HG02678 (cell line): ENCODE measurements around the gene INPP5A.
A peak's percentile ranks its signal among the peaks of the same experiment; 100 is the strongest.

ENCODE experiments used
- ATAC-seq: cut with Tn5 transposase; IDR thresholded peaks from one replicate; pipeline ENCODE4 v1.9.1; 2021; ENCODE audit warnings: mild to moderate bottlenecking, moderate library complexity; ENCODE audit not compliant: unreplicated experiment

The INPP5A gene

GRCh38 chr10:132534391-132535064 lies 3.1 kb upstream of the INPP5A start:
- no peak for ATAC-seq

DNA sequence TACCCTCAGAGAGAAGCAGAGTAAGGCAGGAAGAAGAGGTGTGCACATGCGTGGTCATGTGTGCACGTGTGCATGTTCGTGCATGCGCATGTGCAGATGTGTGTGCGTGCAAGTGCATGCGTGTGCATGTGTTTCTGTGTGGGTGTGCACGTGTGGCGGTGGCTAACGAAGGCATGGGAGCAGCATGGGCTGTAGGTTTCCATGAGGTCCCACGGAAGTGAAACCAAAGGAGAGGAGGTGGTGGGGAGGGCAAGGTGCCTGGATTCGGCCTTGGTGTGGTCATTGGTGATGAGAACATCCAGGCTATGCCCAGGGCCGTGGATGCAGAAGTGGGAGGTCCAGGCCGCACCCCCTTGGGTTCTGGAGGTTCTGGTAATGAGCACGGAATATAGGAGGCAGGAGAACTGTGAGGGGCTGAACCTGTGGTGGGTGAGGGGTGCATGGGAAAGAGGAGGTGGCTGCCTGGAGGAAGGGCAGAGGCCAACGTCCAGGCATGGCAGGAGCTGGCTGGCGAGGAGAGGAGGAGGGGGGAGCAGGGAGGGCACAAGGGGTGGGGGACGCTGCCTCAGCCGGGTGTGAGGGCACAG lies 2.4 kb upstream of the INPP5A start:
- no peak for ATAC-seq

- ATAC-seq: no peak
These were observed 1.2 kb upstream of the INPP5A start for GRCh38 chr10:132536241-132536876.

GRCh38 chr10:132536877-132537683 lies 507 bp upstream of the INPP5A start:
- ATAC-seq: peak; percentile 83

DNA sequence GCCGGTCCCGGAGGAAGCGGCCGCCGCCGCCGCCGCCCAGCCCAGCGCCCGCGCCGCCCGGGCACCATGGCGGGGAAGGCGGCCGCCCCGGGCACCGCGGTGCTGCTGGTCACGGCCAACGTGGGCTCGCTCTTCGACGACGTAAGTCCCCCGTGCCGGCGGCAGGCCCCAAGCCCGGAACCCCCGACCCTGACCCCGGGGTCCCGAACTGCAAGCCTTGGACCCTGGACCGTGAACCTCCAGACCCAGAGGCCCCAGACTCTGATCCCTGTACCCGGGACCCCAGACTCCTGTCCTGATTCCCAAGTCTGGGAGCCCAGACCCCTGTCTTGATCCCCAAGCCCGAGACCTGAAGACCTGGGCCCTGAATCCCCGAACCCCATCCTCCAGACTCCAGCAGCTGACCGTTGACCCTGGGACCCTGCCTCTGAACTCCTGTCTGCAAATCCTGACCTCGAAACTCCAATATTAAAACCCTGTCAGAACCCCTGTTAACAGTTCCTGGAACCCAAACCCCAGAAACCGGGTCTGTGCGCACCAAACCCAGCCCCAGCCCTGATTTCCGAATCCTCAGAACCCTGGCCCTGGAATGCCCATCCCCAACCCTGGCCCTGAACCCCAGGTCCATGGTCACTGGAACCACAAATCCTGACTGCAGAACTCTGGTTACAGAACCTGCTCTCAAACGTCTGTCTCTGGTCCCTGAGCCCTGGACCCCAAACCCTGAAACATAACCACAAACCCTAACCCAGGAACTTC lies 623 bp downstream of the INPP5A start:
- peak; percentile 3 for ATAC-seq

GRCh38 chr10:132538790-132539421 lies 1.3 kb downstream of the INPP5A start:
- no peak for ATAC-seq

GRCh38 chr10:132539431-132539839 lies 1.8 kb downstream of the INPP5A start:
- ATAC-seq: no peak

- ATAC-seq: no peak
These were observed 2.3 kb downstream of the INPP5A start for GRCh38 chr10:132539894-132540293.

- no peak for ATAC-seq
These were observed 2.9 kb downstream of the INPP5A start for GRCh38 chr10:132540456-132540855.

- no peak for ATAC-seq
These were observed 3.5 kb downstream of the INPP5A start for GRCh38 chr10:132541129-132541528.

DNA sequence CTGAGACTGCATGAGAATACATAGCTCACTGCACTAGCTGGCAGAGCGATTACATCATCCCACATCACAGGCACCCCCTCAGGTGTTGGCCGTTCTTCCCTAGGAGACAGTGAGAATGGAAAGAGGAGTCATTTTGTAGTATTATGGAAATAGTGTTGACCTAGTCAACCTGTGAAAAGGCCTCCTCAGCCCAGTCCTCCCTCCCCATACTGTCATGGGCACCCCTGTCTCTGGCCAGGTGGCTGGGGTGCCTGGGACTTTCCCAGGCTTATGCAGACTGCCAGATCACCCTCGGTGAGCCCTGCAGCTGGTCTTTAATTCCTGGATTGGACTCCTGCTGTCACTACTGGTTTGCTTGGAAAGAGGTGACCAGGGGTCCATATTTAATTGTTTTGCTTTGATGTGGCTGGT lies 4.0 kb downstream of the INPP5A start:
- ATAC-seq: no peak

GRCh38 chr10:132542086-132542775 lies 4.6 kb downstream of the INPP5A start:
- ATAC-seq: no peak

- ATAC-seq: no peak
These were observed 5.2 kb downstream of the INPP5A start for GRCh38 chr10:132542819-132543218.

- ATAC-seq: no peak
These were observed 6.5 kb downstream of the INPP5A start for GRCh38 chr10:132543916-132544743.

GRCh38 chr10:132544744-132545658 lies 7.4 kb downstream of the INPP5A start:
- no peak for ATAC-seq

GRCh38 chr10:132545659-132546367 lies 8.2 kb downstream of the INPP5A start:
- no peak for ATAC-seq
